Duodenal mucosa (tissue), 2 donors: Measurements from ENCODE around the gene GRIK4.

Experiments
- H3K27ac ChIP-seq: one replicate; pipeline ENCODE4 v1.7.0; 2013; ENCODE audit warnings: low read depth, low read length
- H3K27me3 ChIP-seq, 2 donors: one replicate each; pipeline ENCODE4 v1.7.0; 2013; ENCODE audit warnings: low read length in 2 of 2, control low read depth in 1 of 2; ENCODE audit not compliant: insufficient read depth in 2 of 2, control insufficient read depth in 1 of 2
- H3K36me3 ChIP-seq, 2 donors: one replicate each; pipeline ENCODE4 v1.7.0; 2013; ENCODE audit warnings: low read length in 2 of 2, control low read depth in 1 of 2; ENCODE audit not compliant: insufficient read depth in 2 of 2, control insufficient read depth in 1 of 2
- H3K4me1 ChIP-seq, 2 donors: one replicate each; pipeline ENCODE4 v1.7.0; 2013; ENCODE audit warnings: low read length in 2 of 2, control low read depth in 1 of 2; ENCODE audit not compliant: insufficient read depth in 2 of 2, control insufficient read depth in 1 of 2
- H3K4me3 ChIP-seq, 2 donors: one replicate each; pipeline ENCODE4 v1.7.0; 2013; ENCODE audit warnings: low read length in 2 of 2, low read depth in 1 of 2
- H3K9ac ChIP-seq, 2 donors: one replicate each; pipeline ENCODE4 v1.7.0; 2013; ENCODE audit warnings: low read length in 2 of 2, low read depth in 1 of 2
- H3K9me3 ChIP-seq, 2 donors: one replicate each; pipeline ENCODE4 v1.7.0; 2013; ENCODE audit warnings: low read length in 2 of 2, control low read depth in 1 of 2; ENCODE audit not compliant: control insufficient read depth in 1 of 2

The GRIK4 gene

GRCh38 chr11:120536091-120536796, 24.7 kb downstream of the GRIK4 start:
- Histone ChIP-seq H3K27ac (no peak overlapping the region), H3K9me3 (no peaks in the 10 kb centered on the region), H3K4me1 (peaks cover 0 to 5% of the 10 kb centered on the region in 2 donors), H3K4me3 (no peak overlapping the region), H3K36me3 (no peaks in the 10 kb centered on the region), H3K9ac (no peak overlapping the region), H3K27me3 (no peaks in the 10 kb centered on the region)

- H3K9ac ChIP-seq = no peak overlapping the region
- no peaks in the 10 kb centered on the region for H3K27me3 ChIP-seq
- no peak overlapping the region for H3K4me3 ChIP-seq
- H3K36me3 ChIP-seq = no peaks in the 10 kb centered on the region
- H3K27ac ChIP-seq = no peak overlapping the region
- H3K9me3 ChIP-seq = no peaks in the 10 kb centered on the region
- peaks cover 0 to 5% of the 10 kb centered on the region in 2 donors for H3K4me1 ChIP-seq
These were observed 25.2 kb downstream of the GRIK4 start for GRCh38 chr11:120536797-120537169.

- Histone ChIP-seq H3K27ac (no peak overlapping the region), H3K4me3 (no peak overlapping the region), H3K27me3 (no peaks in the 10 kb centered on the region), H3K9ac (no peak overlapping the region), H3K36me3 (no peaks in the 10 kb centered on the region), H3K4me1 (no peaks in the 10 kb centered on the region), H3K9me3 (no peaks in the 10 kb centered on the region)
These were observed 26.4 kb downstream of the GRIK4 start for GRCh38 chr11:120537996-120538395.

DNA sequence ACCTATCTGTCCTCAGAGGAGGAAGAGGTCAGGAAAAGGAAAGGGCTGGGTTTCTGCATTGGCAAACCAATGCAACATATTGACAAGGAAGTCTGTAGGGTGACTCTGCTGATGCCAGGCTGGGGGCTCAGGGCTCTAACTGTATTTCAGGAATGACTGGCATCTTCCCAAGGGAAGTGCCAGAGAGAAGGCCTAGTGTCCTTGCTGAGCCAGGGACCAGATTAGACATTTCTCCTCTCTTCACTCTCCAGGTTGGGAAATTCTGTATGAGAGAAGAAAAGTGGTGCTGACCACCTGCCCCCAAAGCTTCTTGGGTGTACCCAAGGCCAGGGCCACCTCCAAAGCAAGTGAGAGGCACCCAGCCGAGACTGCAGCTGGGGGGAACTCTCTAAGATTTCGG, 27.2 kb downstream of the GRIK4 start:
- no peaks in the 10 kb centered on the region for H3K36me3 ChIP-seq
- H3K4me3 ChIP-seq = no peak overlapping the region
- no peaks in the 10 kb centered on the region for H3K27me3 ChIP-seq
- H3K9ac ChIP-seq = no peak overlapping the region
- H3K9me3 ChIP-seq = no peaks in the 10 kb centered on the region
- H3K27ac ChIP-seq = no peak overlapping the region
- no peaks in the 10 kb centered on the region for H3K4me1 ChIP-seq

DNA sequence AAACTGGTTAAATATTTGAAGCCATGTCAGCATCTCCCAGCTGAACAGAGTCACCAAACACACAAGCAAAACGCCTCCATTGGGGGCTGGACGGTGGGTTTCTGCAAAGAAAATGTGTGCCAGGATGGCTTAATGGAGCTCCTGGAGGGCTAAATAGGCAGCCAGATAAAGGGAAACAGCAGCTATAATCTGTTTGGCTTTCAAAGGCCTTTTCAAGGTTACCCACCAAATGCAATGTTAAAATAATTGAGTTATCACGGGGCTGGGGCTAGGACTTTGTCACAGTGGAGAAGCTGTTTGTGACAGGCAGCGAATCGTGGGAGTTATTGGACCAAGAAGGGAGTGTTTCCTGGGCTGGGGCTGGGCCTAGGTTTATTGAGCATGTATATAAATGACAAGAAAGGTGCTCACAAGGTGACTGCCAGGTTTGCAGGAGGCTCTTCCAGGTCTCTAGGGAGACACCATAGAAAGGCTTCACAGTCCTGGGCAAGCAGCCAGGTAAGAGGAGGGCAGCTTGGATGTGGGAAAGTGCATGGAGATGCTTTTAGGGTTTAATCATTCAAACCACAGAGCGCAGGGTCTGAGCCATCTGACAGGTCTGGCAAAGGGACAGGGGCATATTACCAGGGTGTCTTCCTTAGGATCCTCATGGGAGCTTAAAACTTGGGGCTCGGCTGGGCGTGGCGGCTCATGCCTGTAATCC, 28.3 kb downstream of the GRIK4 start:
- H3K4me1 ChIP-seq = no peaks in the 10 kb centered on the region
- H3K27me3 ChIP-seq = no peaks in the 10 kb centered on the region
- no peak overlapping the region for H3K9ac ChIP-seq
- no peaks in the 10 kb centered on the region for H3K36me3 ChIP-seq
- H3K9me3 ChIP-seq = no peaks in the 10 kb centered on the region
- H3K4me3 ChIP-seq = no peak overlapping the region
- no peak overlapping the region for H3K27ac ChIP-seq

DNA sequence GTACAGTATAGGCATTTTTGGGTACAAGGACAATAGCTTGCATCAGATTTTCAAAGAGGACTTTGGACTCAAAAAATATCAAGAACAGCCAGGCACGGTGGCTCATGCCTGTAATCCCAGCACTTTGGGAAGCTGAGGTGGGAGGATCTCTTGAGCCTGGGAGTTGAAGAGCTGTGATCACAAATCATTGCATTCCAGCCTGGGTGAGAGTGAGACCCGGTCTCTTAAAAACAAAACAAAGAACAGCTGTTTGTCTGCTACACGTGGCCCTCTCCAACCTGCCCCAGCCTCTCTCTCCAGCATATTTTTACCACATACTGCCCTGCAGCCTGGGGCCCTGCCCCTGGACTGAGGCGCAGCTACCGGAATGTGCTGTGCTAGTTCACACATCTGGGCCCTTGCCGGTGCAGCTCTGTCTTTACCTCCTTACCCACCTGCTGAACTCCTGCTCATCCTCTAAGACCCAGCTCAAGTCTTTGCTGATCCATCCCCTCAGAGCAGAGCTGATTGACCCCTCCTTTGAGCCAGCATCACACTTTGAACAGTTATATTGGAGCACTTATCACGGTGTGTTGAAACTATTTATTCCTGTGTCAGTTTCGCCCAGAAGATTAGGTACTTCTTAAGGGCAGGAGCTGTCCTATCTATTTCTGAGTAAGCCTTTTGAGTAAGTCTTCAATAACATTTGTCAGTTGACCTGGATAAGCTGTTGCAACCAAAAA, 29.4 kb downstream of the GRIK4 start:
- Histone ChIP-seq H3K27ac (no peak overlapping the region), H3K9ac (no peak overlapping the region), H3K36me3 (no peaks in the 10 kb centered on the region), H3K4me1 (no peaks in the 10 kb centered on the region), H3K4me3 (no peak overlapping the region), H3K9me3 (no peaks in the 10 kb centered on the region), H3K27me3 (no peaks in the 10 kb centered on the region)

- Histone ChIP-seq H3K27ac (no peak overlapping the region), H3K36me3 (no peaks in the 10 kb centered on the region)
These were observed 32.1 kb downstream of the GRIK4 start for GRCh38 chr11:120543521-120544215.

DNA sequence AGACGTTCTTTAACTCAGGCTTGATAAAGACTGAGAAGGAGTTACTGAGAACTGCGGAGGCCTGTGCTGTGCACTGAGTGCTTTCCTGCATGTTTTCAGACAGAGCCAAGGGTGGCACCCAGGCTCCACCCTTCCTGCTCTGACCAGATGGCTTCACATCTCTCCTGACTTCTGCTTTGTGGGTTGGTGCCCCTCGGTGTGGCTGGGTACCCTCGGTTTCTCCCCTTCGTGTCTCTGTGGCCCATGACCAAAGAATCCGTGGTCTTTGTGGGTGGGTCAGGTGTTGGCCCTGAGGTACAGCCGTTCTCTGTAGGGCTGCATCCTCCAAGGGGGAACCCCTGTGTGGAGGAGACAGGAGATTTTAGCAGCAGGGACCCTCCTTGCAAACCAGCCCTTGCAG, 34.3 kb downstream of the GRIK4 start:
- Histone ChIP-seq H3K27ac (no peak overlapping the region), H3K4me1 (peaks cover 0 to 9% of the 10 kb centered on the region in 2 donors), H3K9ac (no peak overlapping the region), H3K9me3 (no peaks in the 10 kb centered on the region), H3K4me3 (no peak overlapping the region), H3K36me3 (no peaks in the 10 kb centered on the region), H3K27me3 (no peaks in the 10 kb centered on the region)

More at GRCh38 chr11:120543521-120544215, 32.1 kb downstream of the GRIK4 start:
- no peaks in the 10 kb centered on the region for H3K9me3 ChIP-seq
- H3K9ac ChIP-seq = no peak overlapping the region
- peaks cover 0 to 9% of the 10 kb centered on the region in 2 donors for H3K4me1 ChIP-seq
- H3K4me3 ChIP-seq = no peak overlapping the region
- no peaks in the 10 kb centered on the region for H3K27me3 ChIP-seq

DNA sequence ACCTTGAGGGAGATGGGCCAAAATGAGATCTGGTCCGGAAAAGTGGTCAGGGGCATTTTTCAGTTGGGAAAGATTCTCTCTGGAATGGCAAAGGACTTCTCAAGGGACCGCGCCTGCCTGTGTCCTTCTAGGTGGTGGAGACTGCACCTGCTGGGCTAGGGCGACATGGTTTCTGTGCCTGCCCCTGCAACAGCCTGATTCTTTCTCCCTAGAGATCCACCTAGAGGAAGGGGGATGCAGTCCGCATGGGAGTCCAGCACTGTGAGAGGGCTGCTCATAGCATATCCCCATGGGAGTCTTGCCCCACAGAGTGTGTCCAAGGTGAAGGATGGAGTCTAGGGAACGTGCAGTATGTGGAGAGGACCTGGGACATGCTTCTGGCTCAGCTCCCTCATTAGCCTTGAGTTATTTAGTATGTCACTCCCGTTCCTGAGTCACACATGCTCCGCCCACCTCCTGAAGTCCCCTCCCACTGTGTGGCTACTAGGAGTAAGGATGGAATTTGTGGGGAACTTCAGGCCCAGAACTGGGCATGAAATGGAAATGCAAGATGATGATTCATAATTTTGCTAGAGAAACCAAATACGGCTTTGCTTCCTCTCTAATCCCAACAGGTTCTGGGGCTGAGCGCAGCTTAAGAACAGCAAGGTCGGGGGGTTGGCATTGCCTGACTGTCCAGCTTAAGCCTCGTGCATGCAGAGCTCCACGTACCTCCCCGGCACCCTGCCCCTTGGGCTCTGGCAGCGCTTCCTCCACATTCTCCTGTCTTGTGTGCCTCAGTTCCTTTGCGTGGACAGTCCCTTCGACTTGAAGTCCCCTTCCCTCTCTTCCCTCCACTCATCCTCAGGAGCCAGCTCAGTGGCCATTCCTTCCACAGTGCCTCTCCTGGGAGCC, 35.0 kb downstream of the GRIK4 start:
- Histone ChIP-seq H3K27me3 (no peaks in the 10 kb centered on the region), H3K9ac (no peak overlapping the region), H3K4me1 (peaks cover 0 to 9% of the 10 kb centered on the region in 2 donors), H3K9me3 (no peaks in the 10 kb centered on the region), H3K4me3 (no peak overlapping the region), H3K27ac (no peak overlapping the region), H3K36me3 (no peaks in the 10 kb centered on the region)
